ENCODE results near the gene MCC.
"Not testable (repeated sequence)": the region's sequence is repeated elsewhere in the genome, so short reads cannot be mapped to it uniquely, and the experiment has no call there.

Gene MCC

DNA sequence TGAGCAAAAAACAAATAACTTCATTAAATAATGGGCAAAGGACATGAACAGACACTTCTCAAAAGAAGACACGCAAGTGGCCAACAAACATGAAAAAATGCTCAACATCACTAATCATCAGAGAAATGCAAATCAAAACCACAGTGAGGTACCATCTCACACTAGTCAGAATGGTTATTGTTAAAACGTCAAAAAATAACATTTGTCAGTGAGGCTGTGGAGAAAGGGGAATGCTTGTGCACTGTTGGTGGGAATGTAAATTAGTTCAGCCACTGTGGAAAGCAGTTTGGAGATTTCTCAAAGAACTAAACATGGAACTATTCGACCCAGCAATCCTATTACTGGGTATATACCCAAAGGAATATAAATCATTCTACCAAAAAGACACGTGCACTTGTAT lies 90.3 kb downstream of the MCC start:
- ATAC-seq, H3K27ac Mint-ChIP-seq, H3K4me1 Mint-ChIP-seq, H3K4me3 Mint-ChIP-seq, H3K9me3 Mint-ChIP-seq, DNase-seq: not testable (repeated sequence)
- peaks cover 11% of the 10 kb centered on the region for H3K27me3 Mint-ChIP-seq

DNA sequence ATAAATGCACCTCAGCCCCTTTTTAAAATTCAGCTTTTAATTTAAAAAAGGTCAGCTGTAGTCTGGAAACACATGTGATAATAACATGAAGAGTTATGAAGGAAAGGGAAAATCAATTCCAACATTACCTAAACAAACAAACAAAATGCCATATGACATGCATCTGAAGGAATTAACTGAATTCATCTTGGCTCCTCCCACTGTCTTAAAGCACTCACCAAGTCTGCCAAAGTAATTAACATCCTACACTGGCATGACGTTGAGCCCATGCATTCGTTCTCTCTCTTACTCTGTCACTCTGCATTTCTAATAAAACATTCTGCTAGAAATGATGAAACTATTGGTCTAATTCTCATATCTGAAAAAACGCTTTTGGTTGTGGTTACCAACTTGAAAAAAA lies 91.2 kb downstream of the MCC start:
- DNase-seq: no peak
- no peaks in the 10 kb centered on the region for H3K4me1 Mint-ChIP-seq
- no peak overlapping the region for H3K27ac Mint-ChIP-seq
- peaks cover 11% of the 10 kb centered on the region for H3K27me3 Mint-ChIP-seq
- no peaks in the 10 kb centered on the region for H3K9me3 Mint-ChIP-seq
- no peak for ATAC-seq
- H3K4me3 Mint-ChIP-seq: no peak overlapping the region

DNA sequence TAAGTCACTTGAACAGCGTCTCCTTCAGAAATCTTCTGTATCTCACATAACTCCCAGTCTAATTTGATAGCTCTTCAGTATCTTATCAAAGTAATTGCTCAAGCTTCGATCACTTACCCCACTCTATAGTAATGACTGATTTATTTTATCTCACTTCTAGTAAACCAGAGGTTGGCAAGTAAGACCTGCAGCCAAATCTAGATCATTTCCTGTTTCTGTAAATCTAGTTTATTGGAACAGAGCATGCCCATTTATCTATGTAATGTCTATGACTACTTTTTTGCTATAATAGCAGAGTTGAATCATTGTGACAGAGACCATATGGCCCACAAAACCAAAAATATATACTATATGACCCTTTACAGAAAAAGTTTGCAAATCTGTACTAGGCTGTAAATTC lies 93.6 kb downstream of the MCC start:
- ATAC-seq (no peak), DNase-seq (no peak)
- no peaks in the 10 kb centered on the region for H3K9me3 Mint-ChIP-seq
- H3K27me3 Mint-ChIP-seq: peaks cover 16% of the 10 kb centered on the region
- H3K4me3 Mint-ChIP-seq: no peak overlapping the region
- peak overlapping the region in 1 of 2 donors; percentile 28 for H3K27ac Mint-ChIP-seq
- H3K4me1 Mint-ChIP-seq: no peaks in the 10 kb centered on the region

DNA sequence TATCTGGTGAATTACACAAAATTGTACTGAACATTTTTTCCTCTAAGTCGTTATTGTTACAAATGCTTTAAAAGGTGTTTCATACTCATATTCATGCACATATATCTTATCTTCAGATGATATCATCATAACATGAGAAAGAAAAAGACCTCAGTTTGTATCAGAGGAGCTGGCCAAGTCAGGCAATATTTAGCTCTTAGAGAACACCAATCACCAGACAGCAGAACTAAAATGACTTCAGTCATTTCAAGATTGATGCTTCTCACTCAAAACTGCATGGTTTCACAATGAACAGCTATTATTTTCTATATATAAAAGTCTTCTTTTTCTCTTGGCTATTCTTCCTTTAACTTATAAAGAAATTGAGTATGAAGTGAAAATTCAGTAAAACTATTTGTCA lies 98.0 kb downstream of the MCC start:
- no peak for DNase-seq
- no peak overlapping the region for H3K4me3 Mint-ChIP-seq
- H3K27me3 Mint-ChIP-seq: peaks cover 31% of the 10 kb centered on the region
- no peak for ATAC-seq
- H3K27ac Mint-ChIP-seq: no peak overlapping the region
- no peaks in the 10 kb centered on the region for H3K4me1 Mint-ChIP-seq
- H3K9me3 Mint-ChIP-seq: no peaks in the 10 kb centered on the region

DNA sequence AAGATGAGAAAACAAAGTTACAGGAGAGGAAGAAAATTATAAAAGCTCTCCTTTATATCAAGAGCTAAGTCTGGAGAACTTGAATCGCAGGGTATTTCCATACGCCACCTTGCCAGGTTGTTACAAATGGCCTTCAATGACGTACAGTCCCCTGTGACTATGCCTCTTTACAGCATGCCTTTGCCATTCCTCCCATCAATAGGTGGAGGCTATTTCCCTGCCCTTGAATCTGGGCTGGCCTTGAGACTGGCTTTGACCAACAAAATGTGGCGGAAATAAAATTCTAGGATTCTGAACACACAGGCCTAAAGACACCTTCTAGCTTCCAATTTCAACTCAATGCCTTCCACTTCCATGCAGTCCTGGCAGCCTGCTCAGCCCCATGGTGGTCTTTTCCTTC lies 99.1 kb downstream of the MCC start:
- DNase-seq (no peak), ATAC-seq (no peak)
- no peaks in the 10 kb centered on the region for H3K9me3 Mint-ChIP-seq
- peaks cover 29% of the 10 kb centered on the region for H3K27me3 Mint-ChIP-seq
- H3K4me1 Mint-ChIP-seq: no peaks in the 10 kb centered on the region
- no peak overlapping the region for H3K27ac Mint-ChIP-seq
- no peak overlapping the region for H3K4me3 Mint-ChIP-seq

DNA sequence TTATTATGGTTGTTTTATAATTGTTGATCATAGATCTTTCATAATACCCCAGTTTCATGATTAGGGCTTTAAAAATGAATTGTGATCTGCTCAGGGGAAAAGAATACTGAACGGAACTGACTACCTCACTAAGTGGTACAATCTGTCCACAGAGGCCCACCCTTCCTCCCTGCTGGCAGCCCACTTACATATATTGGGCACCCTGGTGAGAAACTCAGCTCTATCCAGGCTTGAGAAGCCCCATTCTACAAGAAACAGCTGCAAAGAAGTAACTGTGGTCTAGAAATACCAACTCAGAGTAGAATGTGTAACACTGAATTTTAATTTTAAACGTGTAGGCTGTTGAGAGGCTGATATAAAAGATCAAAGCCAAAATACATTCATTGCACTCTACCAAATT lies 100.4 kb downstream of the MCC start:
- Mint-ChIP-seq H3K4me1 (no peaks in the 10 kb centered on the region), H3K9me3 (no peaks in the 10 kb centered on the region), H3K27ac (no peak overlapping the region), H3K27me3 (peaks cover 33% of the 10 kb centered on the region), H3K4me3 (no peak overlapping the region)
- ATAC-seq (no peak), DNase-seq (no peak)

DNA sequence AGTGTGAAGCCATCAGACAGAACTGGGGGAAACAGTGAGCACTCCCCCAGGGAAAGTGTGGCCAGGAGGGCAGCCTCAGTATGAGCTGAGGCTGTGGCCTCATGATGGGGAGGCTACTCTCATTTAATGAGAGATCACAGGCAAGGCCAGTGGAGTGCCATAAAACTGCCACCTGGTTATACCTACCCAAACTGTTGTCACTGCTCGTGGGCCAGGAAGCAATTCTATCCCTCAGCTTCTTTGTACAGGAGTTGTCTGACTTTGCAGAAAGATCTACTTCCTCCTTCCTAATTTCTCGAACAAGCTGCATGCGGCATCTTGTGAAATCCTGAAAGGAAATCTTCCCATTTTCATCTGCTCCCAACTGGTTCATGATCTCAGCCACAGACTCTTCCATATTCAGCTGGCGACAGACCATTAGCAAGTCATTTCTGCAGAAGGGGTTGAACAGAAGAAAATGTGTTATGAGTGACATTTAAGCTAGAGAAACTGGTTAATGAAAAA lies 103.4 kb downstream of the MCC start:
- Mint-ChIP-seq H3K4me1 (peaks cover 12% of the 10 kb centered on the region), H3K27me3 (peaks cover 47% of the 10 kb centered on the region), H3K9me3 (no peaks in the 10 kb centered on the region), H3K4me3 (no peak overlapping the region), H3K27ac (no peak overlapping the region)
- no peak for DNase-seq
- ATAC-seq: no peak

DNA sequence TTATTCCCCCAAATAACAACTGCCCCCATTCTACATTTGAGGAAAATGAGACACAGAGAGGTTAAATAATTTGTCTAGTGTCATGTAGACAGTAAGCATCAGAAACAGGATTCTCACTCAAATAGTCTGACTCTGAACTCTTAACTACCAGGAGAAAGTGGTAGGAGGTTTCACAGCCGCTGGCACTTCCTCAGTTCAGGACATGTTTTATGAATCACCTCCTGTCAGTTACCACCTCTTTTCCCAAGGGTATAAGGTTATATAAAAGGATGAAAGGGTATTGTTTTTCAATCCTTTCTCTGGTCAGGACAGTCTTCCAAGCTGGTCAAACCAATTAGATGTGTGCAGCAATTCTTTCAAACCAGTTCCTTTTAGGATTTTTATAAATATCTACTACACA lies 105.5 kb downstream of the MCC start:
- Mint-ChIP-seq H3K4me1 (peaks cover 25% of the 10 kb centered on the region), H3K27ac (no peak overlapping the region), H3K27me3 (peaks cover 47% of the 10 kb centered on the region), H3K9me3 (no peaks in the 10 kb centered on the region), H3K4me3 (no peak overlapping the region)
- DNase-seq (no peak), ATAC-seq (no peak)

DNA sequence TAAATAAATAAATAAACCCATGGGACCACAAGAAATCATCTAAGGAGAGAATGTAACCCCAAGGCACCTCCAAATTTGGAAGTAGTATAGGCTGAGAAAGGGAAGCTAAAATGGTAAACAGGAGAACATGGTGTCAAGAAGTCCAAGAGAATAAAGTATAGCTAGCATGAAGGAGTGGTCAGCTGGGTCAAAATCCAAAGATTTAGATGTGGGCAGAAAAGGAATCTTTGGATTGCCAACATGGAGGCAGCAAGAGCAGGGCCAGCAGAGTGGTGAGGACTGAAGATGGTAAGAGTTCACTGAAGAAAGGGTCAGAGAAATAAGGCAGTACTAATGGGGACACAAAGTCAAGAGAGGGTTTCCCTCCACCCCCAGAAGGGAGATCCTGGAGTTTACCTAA lies 106.5 kb downstream of the MCC start:
- Mint-ChIP-seq H3K9me3 (no peaks in the 10 kb centered on the region), H3K27ac (no peak overlapping the region), H3K27me3 (peaks cover 47% of the 10 kb centered on the region), H3K4me3 (no peak overlapping the region), H3K4me1 (peaks cover 31% of the 10 kb centered on the region)
- no peak for ATAC-seq
- no peak for DNase-seq

DNA sequence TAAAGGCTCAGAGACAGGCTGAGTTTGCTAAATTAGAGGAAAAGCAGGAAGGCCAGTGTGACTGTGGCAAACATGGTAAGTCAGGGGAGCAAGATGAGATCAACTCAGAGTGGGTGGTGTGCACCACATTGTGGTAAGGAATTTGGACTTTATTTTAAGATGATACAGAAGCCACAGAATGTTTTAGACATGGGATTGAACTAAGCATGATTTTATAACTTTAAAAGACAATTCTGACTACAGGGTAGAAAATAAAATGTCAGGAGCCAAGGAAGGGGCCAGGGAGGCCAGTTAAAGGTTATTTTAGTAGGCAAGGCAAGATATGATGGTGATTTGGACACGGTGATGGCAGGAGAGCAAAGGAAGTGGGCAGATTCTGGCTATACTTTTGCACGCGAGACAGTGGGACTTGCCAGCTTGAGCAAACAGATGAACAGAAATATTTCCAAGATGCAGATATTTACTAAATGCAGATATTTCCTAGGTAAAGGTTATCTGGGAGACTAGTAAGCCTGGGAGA lies 107.4 kb downstream of the MCC start:
- peaks cover 38% of the 10 kb centered on the region for H3K27me3 Mint-ChIP-seq
- no peak for DNase-seq
- no peaks in the 10 kb centered on the region for H3K9me3 Mint-ChIP-seq
- ATAC-seq: peak; percentile 46
- H3K4me3 Mint-ChIP-seq: peak overlapping the region in 1 of 2 donors; percentile 4
- H3K27ac Mint-ChIP-seq: peak overlapping the region in 1 of 2 donors; percentile 30
- H3K4me1 Mint-ChIP-seq: peaks cover 31% of the 10 kb centered on the region

DNA sequence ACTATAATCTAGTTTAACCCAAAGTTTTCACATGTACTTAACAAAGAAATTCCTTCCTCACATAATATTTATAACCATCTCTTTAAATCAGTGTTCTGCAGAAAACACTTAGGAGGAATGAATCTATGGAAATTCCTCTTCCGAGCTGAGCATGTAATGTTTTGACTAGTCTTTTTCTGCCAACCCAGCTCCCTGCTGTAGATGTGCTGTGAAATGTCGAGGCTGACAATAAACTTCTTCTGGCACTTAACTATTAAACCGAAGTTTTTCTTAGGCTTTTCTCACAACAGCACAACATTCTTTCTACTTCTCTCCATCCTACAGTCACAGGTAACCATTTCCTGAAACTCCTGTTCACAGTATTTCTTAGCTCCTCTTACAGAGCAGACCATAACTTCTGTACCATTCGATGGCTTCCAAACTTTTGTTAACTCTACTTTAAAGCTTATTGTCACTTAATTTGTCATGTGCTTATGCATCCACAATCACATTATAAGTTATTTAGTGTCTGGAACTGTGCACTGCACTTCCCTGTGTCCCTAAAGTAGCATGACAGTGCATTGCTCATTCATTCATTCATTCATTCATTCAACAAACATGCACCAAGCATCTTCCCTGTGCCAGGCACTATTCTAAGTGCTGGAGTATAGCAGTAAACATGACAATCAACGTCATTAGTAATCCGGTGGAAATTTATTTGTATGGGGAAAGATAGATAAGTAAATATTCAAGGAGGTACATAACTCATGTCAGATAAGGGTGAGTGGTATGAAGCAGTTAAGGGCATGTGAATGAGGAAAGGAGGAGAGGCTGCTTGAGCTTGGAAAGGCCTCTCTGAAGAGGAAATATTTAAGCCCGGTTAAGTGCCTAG lies 108.1 kb downstream of the MCC start:
- ATAC-seq (no peak), DNase-seq (no peak)
- H3K27ac Mint-ChIP-seq: no peak overlapping the region
- H3K4me3 Mint-ChIP-seq: no peak overlapping the region
- H3K4me1 Mint-ChIP-seq: peaks cover 31% of the 10 kb centered on the region
- peaks cover 31% of the 10 kb centered on the region for H3K27me3 Mint-ChIP-seq
- H3K9me3 Mint-ChIP-seq: no peaks in the 10 kb centered on the region

DNA sequence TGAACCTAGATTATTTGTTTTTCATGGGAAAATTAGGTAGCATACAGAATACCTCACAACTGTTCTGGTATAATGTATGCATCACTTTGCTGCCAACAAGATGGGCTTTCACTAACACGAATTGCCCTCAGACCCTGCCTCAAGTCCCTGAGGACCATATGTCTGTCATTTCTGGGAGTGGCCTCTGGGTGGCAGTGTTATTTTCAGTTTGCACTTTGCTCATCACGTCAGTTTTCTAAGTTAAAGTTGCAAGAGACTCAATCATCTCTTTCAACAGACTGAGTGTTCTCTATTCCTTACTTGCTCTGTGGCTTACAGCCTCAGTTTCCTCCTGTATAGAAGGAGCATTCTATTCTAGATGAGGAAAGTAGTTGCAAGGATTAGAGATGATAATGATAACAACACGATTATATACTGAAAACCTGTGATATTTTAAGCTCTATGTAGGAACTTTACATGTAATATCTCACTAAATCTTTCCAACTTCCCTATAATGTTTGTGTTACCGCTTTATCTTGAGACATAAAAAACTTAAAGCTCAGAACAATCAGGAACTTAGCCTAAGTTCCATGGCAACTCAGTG lies 109.2 kb downstream of the MCC start:
- DNase-seq (peak; percentile 29 to 54), ATAC-seq (peak; percentile 64)
- Mint-ChIP-seq H3K4me3 (peak overlapping the region in 1 of 2 donors; percentile 12), H3K4me1 (peaks cover 31% of the 10 kb centered on the region), H3K9me3 (no peaks in the 10 kb centered on the region), H3K27ac (no peak overlapping the region), H3K27me3 (peaks cover 27% of the 10 kb centered on the region)

DNA sequence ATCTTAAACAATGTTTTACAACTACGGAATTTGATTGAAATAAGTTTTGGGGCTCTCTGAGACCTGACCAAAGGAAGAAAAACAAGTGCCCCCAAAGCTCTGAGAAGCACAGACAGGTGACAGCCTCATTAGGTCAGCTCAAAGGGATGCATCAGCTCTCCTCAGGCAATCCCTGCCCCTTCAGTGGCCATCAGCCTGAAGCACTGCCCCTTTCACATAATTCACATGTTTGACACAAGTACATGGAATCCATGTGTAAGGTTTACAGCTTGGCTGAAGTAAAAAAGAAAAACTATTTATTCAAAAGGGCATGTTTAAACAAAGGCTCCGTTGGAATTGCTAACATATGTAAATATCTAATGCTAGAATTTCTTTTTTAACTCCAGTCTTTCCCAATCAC lies 109.7 kb downstream of the MCC start:
- Mint-ChIP-seq H3K27me3 (peaks cover 24% of the 10 kb centered on the region), H3K4me1 (peaks cover 31% of the 10 kb centered on the region), H3K9me3 (no peaks in the 10 kb centered on the region), H3K27ac (no peak overlapping the region), H3K4me3 (no peak overlapping the region)
- ATAC-seq: no peak
- no peak for DNase-seq

DNA sequence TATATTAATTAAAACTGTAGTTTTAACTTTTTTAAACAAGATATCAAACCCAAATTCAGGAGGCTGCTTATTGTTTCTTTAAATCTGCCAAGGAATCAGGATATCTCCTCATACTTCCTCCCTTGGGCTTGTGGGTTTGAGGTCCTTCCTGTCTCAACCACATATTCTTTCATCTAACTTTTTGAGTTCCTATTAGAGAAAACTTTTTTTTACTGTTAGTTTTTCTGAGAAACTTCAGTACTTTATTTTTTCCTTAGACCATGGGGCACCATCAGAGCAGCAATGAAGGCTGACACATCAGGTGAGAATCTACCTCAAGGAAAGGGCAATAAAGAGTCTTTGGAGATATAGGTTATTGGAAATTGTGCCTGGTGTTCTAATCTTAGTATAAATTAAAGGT lies 110.2 kb downstream of the MCC start:
- H3K4me1 Mint-ChIP-seq: peaks cover 31% of the 10 kb centered on the region
- ATAC-seq (peak; percentile 24), DNase-seq (no peak)
- H3K4me3 Mint-ChIP-seq: no peak overlapping the region
- H3K9me3 Mint-ChIP-seq: no peaks in the 10 kb centered on the region
- no peak overlapping the region for H3K27ac Mint-ChIP-seq
- H3K27me3 Mint-ChIP-seq: peaks cover 20% of the 10 kb centered on the region

DNA sequence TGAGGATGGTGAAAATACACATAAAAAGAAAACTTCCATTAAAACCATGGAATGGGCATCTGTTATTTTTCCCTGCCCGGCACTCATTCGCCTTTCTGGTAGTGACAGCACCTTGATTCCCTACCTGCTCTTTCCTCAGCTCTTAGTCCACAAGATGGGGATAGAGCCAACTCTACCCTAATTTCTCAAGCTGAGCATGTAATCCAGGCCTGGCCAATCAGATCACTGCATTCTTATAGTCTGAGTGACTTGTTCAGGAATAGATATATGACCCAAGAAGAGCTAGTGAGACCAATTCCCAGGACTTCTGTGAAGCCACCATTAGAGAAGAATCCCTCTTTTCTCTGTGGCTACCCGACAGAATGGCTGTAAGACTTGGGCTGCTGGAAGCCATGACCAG lies 111.6 kb downstream of the MCC start:
- H3K4me1 Mint-ChIP-seq: peaks cover 31% of the 10 kb centered on the region
- H3K4me3 Mint-ChIP-seq: no peak overlapping the region
- no peak for ATAC-seq

DNA sequence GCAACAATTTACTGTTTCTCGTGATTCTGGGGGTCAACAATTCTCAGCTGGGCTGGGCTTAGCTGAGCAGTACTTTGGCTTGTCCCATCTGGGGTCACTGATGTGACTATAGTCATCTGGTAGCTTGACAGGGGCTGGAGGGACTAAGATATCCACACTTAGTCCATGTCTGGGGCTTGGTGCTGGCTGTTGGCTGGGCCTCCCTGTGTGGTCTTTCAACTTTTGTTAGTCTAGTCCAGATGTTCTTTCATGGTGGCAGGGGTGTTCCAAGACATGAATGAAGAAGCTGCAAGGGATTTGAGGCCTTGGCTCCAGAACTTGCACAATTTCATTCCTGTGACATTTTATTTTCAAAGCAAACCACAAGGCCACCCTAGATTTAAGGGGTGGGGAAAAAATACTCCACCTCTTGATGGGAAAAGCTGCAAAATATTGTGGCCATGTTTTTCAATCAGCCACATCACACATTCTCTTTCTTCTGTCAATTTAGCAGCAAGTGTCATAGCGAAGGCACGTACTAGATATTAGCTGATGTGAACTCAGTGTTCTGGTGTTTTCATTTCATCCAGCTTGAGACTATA lies 112.7 kb downstream of the MCC start:
- peaks cover 24% of the 10 kb centered on the region for H3K4me1 Mint-ChIP-seq
- no peak for DNase-seq

More for the DNA sequence above, 111.6 kb downstream of the MCC start:
- Mint-ChIP-seq H3K27ac (no peak overlapping the region), H3K9me3 (no peaks in the 10 kb centered on the region), H3K27me3 (peaks cover 15% of the 10 kb centered on the region)
- no peak for DNase-seq

More for the DNA sequence above, 112.7 kb downstream of the MCC start:
- Mint-ChIP-seq H3K9me3 (no peaks in the 10 kb centered on the region), H3K27ac (no peak overlapping the region), H3K4me3 (no peak overlapping the region), H3K27me3 (peaks cover 5% of the 10 kb centered on the region)
- ATAC-seq: no peak
